ENCODE results near the gene ARPC4.
"Not testable (repeated sequence)": the region's sequence is repeated elsewhere in the genome, so short reads cannot be mapped to it uniquely, and the experiment has no call there.

The ARPC4 gene

DNA sequence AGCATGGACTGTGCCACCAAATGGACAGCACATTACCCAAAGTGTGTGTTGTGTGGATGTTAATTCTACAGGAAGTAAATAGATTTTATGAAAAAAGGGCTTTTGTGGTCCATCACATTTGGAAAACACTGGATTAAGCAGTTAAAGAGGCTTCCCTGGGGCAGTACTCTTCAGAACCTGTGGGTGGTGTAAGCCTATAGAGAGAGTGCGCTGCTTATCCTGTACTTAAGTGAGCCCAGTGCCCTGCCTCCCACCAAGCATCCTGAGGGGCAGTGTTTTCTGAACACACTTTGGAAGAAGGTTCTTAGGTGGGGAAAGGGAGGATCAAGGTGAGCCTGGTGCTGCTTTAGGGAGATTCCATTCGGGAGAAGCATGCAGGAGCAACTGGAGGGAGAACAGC, 28.1 kb downstream of the ARPC4 start:
- no peak for DNase-seq (ENCODE audit: low read depth, low spot score)

DNA sequence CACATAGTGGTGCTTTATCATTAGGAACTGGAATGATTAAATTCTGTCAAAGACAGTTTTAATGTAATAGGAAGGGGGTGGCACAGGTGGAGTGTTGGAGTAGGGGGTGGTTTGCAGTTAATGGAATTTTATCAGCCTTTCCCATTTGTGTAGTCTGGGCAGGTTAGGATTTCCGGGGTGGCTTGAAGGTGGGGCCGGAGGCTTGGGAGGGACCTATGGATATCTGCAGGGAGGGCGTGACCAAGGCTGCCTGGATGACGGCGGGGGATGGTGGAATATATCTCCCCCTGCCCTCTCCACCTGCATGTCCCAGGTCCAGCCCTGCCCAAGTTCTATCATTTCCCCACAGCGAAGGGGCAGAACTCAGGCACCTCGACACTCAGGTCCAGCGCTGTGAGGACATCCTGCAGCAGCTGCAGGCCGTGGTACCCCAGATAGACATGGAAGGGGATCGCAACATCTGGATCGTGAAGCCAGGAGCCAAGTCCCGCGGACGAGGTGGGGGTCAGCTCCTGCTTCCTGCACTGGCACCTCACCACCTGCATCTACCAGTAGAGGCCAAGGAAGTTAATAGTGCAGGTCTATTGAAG, 32.7 kb downstream of the ARPC4 start:
- no peak for DNase-seq (ENCODE audit: low read depth, low spot score)

DNA sequence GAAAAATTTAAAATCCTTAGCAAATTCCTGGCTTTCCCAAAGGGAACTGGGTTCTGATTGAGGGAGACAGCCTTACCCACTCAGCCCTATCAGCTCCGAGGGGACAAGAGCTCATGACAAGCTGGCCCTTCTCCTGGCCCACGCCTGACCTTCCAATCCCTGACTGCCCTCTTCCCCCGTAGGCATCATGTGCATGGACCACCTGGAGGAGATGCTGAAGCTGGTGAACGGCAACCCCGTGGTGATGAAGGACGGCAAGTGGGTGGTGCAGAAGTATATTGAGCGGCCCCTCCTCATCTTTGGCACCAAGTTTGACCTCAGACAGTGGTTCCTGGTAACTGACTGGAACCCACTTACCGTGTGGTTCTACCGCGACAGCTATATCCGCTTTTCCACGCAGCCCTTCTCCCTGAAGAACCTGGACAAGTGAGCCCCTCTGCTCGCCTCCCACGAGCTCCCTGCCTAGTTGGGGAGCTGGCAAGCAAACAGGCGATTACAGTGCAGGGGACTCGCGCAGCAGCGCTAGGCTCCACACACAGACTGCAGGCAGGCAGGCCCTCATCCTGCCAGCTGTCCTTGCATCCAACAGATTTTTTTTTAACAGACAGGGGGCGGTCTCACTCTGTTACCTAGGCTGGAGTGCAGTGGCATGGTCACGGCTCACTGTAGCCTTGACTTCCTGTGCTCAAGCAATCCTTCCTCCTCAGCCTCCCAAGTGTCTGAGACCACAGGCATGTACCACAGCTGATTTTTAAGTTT, 34.1 kb downstream of the ARPC4 start:
- no peak for DNase-seq (ENCODE audit: low read depth, low spot score)

DNA sequence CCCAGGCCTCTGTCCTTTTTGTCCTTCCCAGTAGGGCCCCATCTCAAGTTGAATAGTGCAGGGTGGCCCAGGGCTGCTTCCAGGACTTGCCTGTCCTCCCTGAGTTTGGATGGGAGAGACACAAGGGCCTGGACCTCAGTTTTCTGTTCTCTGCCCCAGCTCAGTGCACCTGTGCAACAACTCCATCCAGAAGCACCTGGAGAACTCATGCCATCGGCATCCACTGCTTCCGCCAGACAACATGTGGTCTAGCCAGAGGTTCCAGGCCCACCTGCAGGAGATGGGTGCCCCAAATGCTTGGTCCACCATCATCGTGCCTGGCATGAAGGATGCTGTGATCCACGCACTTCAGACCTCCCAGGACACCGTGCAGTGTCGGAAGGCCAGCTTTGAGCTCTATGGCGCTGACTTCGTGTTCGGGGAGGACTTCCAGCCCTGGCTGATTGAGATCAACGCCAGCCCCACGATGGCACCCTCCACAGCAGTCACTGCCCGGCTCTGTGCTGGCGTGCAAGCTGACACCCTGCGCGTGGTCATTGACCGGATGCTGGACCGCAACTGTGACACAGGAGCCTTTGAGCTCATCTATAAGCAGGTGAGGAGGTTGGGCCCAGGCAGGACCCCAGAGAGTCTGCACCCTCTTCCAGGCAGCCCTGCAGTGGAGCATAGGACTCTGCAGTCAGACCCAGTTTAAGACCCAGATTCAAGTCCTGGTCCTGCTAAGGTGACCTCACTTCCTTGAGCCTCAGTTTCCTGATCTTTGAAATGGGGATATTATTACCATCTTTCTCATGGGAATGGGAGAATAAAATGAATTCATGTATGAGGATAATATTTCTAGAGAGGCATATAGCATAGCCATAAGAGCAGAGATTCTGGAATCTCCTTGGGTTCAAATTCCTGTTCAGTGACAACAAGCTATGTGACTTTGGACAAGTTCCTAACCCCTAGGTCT, 36.2 kb downstream of the ARPC4 start:
- DNase-seq (ENCODE audit: low read depth, low spot score): no peak

DNA sequence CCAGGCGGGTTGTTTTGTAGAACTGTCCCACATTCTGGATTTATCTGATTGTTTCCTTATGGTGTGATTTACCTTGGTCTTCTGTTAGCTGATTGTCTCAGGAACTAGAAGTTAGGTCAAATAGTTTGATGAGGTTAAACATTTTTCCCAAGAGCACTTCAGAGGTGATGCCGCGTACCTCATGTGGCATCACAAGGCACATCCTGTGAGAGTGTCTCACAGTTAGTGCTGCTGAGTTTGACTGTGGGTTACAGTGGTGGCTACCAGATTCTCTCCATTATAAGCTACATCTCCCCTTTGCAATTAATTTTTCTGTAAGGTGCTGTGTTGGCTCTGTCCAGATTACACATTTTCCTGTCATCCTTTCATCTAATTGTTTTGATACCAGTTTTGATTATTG, 38.4 kb downstream of the ARPC4 start:
- DNase-seq (ENCODE audit: low read depth, low spot score): no peak

DNA sequence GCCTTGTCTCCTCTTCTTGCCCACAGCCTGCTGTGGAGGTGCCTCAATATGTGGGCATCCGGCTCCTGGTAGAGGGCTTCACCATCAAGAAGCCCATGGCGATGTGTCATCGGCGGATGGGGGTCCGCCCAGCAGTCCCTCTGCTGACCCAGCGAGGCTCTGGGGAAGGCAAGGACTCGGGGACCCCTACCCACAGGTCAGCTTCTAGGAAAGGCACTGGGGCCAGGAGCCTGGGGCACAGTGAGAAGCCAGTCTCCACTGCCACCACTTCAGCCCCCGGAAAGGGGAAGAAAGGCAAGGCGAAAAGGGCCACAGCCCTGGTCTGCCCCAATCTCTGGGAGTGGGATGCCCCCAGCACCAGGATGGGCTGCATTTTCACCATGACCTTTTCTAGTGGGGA, 40.2 kb downstream of the ARPC4 start:
- no peak for DNase-seq (ENCODE audit: low read depth, low spot score)

DNA sequence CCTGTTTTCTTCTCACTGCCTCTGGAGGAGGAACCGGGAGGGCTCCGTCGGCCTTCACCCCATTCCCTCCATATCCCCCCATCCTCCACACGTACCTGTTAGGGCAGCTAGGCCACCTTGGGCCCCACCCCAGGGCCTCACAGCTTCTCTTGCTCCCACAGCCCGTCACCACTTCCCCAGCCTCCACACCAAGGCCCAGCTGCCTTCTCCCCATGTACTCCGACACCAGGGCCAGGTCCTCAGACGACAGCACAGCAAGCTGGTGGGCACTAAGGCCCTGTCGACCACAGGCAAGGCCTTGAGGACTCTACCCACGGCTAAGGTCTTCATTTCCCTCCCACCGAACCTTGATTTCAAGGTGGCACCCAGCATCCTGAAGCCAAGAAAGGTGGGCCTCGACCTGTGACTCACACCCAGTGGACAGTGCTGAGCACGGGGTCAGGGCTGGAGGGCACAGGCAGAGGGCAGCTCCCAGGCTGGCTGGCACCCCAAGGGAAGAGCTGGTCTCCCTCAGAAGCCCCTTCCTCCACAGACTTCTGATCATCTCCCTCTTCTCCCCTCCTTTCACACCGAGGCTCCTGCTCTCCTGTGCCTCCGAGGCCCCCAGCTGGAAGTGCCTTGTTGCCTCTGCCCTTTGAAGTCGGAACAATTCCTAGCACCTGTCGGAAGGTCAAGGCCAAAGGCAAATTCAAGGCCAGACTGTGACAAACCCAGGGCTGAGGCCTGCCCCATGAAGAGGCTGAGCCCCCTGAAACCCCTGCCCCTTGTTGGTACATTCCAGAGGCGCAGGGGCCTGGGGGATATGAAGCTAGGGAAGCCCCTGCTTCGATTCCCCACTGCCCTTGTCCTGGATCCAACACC, 41.9 kb downstream of the ARPC4 start:
- no peak for DNase-seq (ENCODE audit: low read depth, low spot score)

DNA sequence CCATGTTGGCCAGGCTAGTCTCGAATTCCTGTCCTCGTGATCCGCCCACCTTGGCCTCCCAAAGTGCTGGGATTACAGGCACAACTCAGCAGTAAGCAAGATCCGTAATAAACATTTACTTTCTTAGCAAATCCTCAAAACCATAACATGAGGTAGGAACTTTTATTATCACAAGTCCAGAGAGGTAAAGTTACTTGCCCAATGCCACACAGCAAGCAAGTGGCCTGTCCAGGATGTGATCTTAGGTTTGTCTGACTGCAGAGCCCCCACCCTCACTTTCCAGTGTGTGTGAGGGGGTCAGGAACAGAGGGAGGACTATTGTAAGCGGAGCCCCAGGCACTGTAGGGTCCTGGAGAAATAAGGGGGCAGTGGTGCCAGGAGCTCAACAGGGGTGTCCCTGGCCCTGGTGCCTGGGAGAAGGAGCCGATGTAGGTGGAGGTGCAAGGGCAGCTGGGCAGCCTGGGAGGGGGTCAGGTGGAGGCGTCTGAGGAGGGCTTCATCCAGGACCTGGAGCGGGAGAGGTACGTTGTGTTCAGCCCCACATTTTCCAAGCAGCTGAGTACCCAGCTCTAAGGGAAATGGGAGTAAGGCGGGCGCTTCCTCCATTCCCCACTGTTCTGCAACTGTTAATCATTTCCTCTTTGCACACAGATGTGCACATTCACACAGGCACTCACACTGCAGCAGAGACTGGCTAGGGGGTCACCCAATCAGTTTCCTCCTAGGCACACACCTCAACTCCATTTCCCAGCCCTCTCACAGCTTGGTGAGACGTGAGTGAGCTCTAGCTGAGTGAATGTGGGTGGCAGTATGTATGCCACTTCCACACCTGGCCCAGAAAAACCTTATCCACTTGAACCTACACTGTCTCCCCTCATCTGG, 45.1 kb downstream of the ARPC4 start:
- DNase-seq (ENCODE audit: low read depth, low spot score): no peak

DNA sequence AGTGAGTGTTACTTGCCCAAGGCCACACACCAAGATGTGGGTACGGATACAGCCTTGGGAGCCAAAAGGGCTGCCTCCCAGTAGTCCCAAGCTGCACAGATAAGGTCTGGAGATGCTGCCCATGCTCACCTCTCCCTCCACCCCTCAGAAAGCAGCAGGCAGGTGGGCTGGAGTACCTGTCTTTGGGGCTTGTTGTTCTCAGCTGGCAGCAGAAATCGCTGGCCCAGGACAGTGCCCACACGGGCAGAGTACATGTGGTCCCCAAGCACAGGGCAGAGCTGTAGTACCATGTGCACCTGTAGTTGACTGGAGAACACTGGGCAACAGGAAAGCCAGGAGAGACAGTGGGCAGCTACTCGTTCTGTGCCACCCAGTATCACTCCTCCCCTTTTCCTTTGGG, 46.0 kb downstream of the ARPC4 start:
- no peak for DNase-seq (ENCODE audit: low read depth, low spot score)

DNA sequence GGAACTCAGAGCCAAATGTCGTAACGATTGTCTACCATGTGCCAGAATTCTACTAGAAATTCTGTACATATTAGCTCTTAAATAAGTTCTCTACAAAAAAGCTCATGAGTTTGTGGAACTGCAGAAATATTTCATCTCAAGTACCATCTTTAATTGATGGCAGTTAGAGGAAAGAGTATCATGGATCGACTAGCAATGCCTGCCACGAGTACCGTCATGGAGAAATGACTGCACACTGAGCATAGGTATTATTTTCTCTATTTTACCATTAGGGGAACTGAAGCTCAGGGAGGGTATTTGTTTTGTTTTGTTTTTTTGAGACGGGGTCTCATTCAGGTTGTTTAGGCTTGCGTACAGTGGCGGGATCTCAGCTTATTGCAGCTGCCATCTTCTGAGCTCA, 48.1 kb downstream of the ARPC4 start:
- DNase-seq (ENCODE audit: low read depth, low spot score): no peak

DNA sequence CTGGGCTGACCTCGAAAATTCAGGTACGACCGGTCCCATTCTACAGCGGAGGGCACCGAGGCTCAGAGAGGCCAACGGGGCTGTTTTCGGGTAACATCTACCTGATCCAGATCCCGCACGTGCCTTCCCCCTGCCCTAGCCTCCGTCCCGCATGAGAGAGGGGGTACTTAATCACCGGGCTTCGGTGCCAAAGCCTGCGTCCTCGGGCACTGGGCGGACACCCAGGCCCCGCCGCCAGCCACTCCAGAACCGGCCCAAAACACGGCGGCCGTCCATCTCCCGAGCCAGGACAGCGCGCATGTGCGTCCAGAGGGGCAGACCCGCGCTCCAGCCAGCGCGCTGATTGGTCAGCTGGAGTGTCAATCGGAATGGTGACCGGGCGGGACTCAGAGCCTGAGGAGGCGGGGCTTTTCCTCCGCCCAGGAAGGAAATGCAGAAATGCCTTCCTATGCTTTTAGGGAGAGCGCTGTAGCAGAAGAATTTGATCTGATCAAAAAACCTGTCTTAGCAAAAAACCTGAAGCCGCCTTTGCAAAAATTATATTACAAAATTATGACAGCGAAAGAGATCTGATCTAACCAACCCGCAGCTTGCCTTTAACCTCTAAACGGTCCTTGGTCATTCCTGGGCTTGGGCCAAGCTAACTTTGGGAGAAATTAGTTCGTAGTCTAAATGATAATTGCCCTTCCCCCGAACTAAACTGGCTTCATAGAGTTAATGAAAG, 51.0 kb downstream of the ARPC4 start, which contains the start of gene RPUSD3:
TSS of gene RPUSD3 (minus strand) at position 294 of the 724 bp plus-strand sequence. CDS start at position 276, 18 bp downstream.
- peak; percentile 88 for DNase-seq (ENCODE audit: low read depth, low spot score)

DNA sequence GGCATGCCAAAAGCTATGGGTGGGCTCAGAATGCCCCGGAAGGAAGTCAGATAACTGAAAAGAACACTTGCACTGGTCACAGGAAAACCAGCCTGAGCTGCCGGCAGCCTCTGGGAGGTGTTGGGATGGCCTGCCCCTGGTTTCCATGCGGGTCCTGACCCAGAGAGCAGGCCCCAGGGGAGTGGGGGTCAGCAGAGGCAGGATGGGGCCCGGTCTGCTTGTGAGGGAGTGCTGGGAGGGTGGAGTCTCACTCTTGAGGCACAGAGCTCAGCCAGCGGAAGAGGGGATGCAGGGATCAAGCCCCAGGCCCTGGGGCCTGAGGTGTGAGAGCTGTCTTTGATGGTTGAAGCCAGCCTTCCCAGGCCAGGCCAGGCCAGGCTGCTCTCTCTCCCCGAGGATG, 53.3 kb downstream of the ARPC4 start:
- no peak for DNase-seq (ENCODE audit: low read depth, low spot score)

DNA sequence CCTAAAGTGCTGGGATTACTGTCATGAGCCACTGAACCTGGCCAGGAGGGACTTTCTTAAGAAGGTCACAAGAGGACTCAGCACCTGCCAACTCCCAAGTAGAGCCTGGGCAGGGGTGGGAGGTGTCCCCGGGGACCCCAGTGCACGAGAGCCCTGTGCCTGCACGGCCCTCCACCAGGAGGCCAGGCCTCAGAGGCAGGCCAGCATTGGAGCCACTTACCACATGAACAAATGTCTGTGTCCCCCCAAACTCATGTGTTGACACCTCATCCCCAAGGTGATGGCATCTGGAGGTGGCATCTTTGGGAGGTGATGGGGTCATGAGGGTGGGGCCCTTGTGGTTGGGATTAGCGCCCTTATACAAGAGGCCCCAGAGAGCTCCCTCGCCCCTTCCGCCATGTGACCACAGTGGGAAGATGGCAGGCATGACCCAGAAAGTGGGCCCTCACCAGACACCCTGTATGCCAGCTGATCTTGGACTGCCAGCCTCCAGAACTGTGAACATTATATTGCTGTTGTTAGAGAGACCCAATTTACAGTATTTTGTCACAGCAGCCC, 54.1 kb downstream of the ARPC4 start:
- DNase-seq (ENCODE audit: low read depth, low spot score): no peak

DNA sequence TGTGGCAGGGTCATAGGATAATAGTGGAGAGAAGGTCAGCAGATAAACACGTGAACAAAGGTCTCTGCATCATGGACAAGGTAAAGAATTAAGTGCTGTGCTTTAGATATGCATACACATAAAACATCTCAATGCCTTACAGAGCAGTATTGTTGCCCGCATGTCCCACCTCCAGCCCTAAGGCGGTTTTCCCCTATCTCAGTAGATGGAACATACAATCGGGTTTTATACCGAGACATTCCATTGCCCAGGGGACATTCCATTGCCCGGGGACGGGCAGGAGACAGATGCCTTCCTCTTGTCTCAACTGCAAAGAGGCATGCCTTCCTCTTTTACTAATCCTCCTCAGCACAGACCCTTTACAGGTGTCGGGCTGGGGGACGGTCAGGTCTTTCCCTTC, 55.0 kb downstream of the ARPC4 start:
- DNase-seq (ENCODE audit: low read depth, low spot score): not testable (repeated sequence)

DNA sequence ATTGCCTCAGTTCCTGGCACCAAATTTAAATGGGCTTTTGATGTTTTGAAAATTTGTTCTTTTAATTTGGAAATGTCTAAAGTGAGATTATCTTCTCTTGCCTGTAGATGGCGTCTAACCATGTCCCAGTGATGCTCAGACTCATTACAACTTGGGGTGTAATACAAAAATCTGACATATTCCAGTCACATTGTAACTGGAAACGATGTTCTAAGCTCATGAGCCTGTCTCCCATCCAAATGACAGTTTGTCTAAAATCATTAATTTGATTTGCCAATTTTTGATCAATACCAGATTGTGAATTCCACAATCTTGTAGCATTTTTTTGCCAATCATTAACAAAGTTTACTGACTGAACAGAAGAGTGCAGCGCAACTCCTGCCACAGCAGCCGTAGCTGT, 56.0 kb downstream of the ARPC4 start:
- not testable (repeated sequence) for DNase-seq (ENCODE audit: low read depth, low spot score)

DNA sequence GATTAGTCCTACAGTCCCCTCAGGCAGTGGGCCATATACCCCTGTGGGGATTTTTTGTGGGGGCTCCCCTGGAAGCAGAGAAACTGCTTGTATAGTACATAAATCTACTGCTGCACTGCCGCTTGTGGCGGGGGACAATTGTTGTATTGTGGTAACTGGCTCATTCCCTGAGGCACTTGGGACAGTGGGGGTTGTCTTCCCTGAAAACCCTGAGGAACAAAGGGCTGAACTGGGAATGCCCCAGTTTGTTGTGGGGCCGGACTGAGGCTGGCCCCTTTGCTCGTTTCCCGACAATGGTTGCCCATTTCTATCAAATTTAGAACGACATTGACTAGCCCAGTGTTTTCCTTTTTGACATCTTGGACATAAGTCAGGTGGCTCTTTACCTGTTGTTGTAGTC, 58.5 kb downstream of the ARPC4 start:
- not testable (repeated sequence) for DNase-seq (ENCODE audit: low read depth, low spot score)

DNA sequence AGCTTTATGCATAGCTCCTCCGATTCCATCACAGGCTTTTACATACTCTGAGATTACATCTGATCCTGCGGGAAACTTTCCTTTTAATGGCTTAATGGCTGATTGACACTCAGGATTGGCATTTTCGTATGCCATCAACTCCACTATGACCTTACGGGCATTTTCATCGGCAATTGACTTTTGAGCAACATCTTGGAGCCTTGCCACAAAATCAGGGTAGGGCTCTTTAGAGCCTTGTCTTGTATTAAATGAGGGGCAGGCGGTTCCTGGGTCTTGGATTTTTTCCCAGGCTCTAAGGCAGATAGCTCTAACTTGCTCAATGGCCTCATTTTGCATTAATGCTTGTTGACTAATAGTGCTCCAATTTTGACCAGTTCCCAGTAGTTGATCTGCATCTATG, 59.0 kb downstream of the ARPC4 start:
- DNase-seq (ENCODE audit: low read depth, low spot score): not testable (repeated sequence)

DNA sequence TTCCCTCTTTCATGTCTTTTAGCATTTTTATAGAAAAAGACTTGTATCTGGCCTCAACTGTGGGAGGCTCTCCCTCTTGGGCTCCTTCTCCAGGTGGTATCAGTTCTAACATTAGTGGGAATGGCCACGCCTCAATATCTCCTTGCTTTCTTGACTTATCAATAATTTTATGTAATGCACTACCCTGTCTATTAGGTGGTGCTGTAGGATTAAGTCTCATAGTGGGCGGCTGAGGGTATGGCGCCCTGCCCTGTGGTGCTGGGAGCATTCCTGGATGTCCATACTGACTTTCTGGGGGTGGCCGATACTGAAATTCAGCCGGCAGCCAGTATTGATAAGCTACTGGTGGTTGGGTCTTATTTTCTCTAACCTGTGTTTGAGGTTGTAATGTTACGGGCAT, 59.6 kb downstream of the ARPC4 start:
- DNase-seq (ENCODE audit: low read depth, low spot score): no peak

DNA sequence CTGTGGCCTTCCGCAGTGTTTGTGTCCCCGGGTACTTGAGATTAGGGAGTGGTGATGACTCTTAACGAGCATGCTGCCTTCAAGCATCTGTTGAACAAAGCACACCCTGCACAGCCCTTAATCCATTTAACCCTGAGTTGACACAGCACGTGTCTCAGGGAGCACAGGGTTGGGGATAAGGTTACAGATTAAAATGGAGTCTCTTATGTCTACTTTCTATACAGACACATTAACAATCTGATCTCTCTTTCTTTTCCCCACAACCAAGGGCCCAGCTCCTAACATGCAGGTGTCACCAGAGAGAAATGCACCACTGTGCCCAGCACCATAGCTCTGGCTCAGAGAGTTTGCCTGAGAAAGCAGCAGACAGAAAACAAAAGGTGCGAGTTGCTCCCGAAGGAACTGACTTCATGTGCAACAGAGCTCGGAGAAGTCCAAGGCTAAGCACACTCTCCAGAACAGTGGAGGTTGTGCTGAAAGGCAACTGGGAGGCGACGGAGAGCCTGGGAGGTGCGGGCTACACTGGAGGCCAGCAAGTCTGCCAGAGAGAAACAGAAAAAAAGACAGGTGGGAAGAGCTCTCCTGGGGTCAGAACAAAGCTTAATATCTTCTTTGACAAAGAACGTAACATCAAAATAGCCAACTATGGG, 61.5 kb downstream of the ARPC4 start:
- DNase-seq (ENCODE audit: low read depth, low spot score): not testable (repeated sequence)

All from brain pericyte (primary cell).